Measurements from ENCODE around the gene NHS. TPM values are rescaled to one million over a fixed set of nuclear protein-coding genes. Genes with fewer than 3 reads are reported as not detected.

The NHS gene
- total RNA-seq, 3 donors from 2014 or later = 8.5 to 11.2 (median 8.8) TPM

DNA sequence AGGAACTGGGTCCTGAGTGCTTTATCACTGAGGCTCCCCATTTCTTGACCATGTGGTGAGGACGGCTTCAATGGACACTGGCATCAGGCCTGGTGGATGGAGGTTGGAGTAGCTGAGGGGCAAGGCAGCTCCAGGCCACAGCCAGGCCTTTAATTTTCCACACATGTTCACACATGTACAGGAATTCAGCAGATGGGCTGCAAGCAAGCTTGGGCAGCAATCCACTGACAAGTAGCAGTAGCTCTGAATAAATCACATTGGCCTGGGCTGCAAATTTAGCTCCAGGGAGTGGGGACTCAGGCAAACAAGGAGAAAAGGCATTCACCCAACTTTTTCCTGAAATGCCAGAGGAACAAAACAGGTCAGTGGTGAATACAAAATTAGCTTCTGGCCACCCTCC lies 254.5 kb downstream of the NHS start:
- H3K27ac ChIP-seq = no peak overlapping the region
- intact Hi-C loops (cut with DNase I; ENCODE audit: low total_unique reads) = no loop called here
- TF ChIP-seq POLR2AphosphoS5 (IDR thresholded peaks at IDR 0.05) = no peak
- no peak for TF ChIP-seq POLR2A (IDR thresholded peaks at IDR 0.05)
- TF ChIP-seq, protein P1, sequence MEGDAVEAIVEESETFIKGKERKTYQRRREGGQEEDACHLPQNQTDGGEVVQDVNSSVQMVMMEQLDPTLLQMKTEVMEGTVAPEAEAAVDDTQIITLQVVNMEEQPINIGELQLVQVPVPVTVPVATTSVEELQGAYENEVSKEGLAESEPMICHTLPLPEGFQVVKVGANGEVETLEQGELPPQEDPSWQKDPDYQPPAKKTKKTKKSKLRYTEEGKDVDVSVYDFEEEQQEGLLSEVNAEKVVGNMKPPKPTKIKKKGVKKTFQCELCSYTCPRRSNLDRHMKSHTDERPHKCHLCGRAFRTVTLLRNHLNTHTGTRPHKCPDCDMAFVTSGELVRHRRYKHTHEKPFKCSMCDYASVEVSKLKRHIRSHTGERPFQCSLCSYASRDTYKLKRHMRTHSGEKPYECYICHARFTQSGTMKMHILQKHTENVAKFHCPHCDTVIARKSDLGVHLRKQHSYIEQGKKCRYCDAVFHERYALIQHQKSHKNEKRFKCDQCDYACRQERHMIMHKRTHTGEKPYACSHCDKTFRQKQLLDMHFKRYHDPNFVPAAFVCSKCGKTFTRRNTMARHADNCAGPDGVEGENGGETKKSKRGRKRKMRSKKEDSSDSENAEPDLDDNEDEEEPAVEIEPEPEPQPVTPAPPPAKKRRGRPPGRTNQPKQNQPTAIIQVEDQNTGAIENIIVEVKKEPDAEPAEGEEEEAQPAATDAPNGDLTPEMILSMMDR (IDR thresholded peaks at IDR 0.05) = no peak

DNA sequence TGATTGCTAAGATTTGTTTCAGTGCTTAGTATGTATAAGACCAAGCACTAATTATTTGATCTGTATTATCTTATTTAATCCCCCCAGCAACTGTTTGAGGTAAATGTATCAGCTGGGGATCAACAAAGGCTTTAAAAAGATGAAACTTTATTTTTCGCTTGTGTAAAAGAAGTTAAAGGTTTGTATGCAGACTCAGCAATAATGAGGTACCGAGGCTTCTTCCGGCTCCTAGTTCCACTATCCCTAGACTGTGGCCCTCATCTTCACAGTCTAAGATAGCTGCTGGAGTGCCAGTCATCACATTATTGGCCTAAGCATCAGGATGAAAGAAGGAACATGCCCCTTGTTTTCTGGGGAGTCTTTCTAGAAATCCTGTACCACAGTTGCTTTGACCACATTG lies 256.6 kb downstream of the NHS start:
- Histone ChIP-seq H3K27me3 (peaks cover 0 to 44% of the 10 kb centered on the region in 2 donors), H3K27ac (no peak overlapping the region), H3K36me3 (no peaks in the 10 kb centered on the region), H3K9me3 (no peaks in the 10 kb centered on the region), H3K4me1 (no peaks in the 10 kb centered on the region), H3K4me3 (no peak overlapping the region)
- no peak for DNase-seq (ENCODE audit: low spot score in 2 of 2)
- TF ChIP-seq, protein P1 (IDR thresholded peaks at IDR 0.05) = no peak
- TF ChIP-seq POLR2AphosphoS5 (IDR thresholded peaks at IDR 0.05) (no peak), POLR2A (IDR thresholded peaks at IDR 0.05) (no peak)
- intact Hi-C loops (cut with DNase I; ENCODE audit: low total_unique reads) = no loop called here

More for the DNA sequence above, 254.5 kb downstream of the NHS start:
- Histone ChIP-seq H3K36me3 (no peaks in the 10 kb centered on the region), H3K27me3 (peaks cover 0 to 31% of the 10 kb centered on the region in 2 donors), H3K9me3 (no peaks in the 10 kb centered on the region), H3K4me3 (no peak overlapping the region), H3K4me1 (no peaks in the 10 kb centered on the region)
- peak in 1 of 2 donors; percentile 20 for DNase-seq (ENCODE audit: low spot score in 2 of 2)

DNA sequence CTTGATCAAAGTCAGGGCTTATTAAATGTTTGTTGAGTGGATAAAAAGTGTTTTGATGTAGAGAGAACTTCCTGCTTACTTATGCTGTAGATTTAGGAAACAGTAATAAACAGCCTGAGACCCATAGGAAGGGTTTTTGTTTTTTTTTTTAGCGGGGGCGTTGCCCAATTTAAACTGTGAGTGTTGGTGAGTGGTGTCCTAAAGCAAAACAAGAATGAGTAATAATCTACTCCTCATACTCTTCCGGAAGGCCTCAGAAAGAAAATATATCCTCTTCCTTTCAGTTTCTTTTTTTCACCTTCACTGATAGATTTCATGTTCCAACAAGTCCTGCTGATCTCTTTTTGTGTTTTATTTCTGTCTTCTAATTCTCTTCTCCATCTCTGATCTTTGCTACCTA lies 257.9 kb downstream of the NHS start:
- TF ChIP-seq, protein P1 (IDR thresholded peaks at IDR 0.05) = no peak
- TF ChIP-seq POLR2AphosphoS5 (IDR thresholded peaks at IDR 0.05) (no peak), POLR2A (IDR thresholded peaks at IDR 0.05) (no peak)
- no peak for DNase-seq (ENCODE audit: low spot score in 2 of 2)
- Histone ChIP-seq H3K4me3 (no peak overlapping the region), H3K27ac (no peak overlapping the region), H3K9me3 (no peaks in the 10 kb centered on the region), H3K36me3 (no peaks in the 10 kb centered on the region), H3K4me1 (no peaks in the 10 kb centered on the region), H3K27me3 (peaks cover 0 to 48% of the 10 kb centered on the region in 2 donors)
- intact Hi-C loops (cut with DNase I; ENCODE audit: low total_unique reads) = no loop called here

DNA sequence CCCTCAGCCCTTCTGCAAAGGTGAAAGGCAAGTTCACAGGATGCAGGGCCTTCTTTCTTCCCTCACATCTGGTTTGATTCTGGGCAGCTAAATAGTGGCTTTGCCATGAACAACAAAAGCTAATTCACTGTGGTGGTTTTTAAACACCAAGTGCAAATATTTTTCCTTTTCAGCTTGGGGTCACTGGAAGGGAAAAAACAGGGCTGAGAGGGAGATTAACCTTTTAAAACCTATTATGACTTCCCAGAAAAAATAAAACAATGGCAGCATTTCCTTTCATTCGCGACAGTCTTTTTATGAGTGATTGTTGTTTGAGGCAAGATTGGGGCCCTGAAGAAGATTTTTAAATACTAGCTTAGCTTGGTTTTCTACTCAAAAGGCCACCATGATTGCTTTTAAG lies 258.5 kb downstream of the NHS start:
- intact Hi-C loops (cut with DNase I; ENCODE audit: low total_unique reads) = no loop called here
- DNase-seq (ENCODE audit: low spot score in 2 of 2) = no peak
- Histone ChIP-seq H3K4me1 (no peaks in the 10 kb centered on the region), H3K4me3 (no peak overlapping the region), H3K9me3 (no peaks in the 10 kb centered on the region), H3K27me3 (peaks cover 0 to 42% of the 10 kb centered on the region in 2 donors), H3K36me3 (no peaks in the 10 kb centered on the region), H3K27ac (peak overlapping the region in 1 of 2 donors; percentile 9)
- TF ChIP-seq POLR2A (IDR thresholded peaks at IDR 0.05) (no peak), POLR2AphosphoS5 (IDR thresholded peaks at IDR 0.05) (no peak)
- TF ChIP-seq, protein P1 (IDR thresholded peaks at IDR 0.05) = no peak

DNA sequence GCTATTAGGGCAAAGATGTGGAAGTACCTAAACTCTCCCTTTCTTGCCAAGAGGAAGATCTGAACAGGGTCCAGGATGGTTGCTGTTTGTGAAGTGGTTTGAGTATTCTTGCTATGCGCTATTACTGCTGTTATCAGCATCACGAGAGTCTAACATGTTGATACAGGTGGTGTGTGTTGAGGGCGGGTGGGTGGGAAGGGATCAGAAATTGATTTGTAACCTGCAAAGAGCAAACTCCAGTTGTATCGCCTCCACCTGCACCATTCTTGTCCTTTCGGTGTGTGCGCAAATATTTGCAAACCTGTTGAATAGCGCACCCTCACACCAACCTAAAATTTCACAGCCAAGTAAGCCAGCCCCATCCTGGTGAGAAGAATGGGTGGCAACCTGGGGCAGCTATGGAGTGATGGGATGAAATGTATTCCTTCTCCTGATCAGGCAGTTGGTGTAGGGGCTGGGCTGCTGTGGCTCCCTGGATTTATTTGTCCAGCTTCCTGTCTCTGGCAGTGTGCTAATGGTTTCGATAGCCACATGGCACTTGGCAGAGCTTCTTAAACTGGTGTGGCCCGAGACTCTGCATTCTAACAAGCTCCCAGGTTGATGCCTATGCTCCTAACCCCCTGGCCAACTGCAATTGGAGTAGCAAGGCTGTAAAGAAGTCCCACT lies 259.7 kb downstream of the NHS start:
- intact Hi-C loops (cut with DNase I; ENCODE audit: low total_unique reads) = no loop called here
- H3K27ac ChIP-seq = no peak overlapping the region
- peaks cover 0 to 43% of the 10 kb centered on the region in 2 donors for H3K27me3 ChIP-seq
- H3K9me3 ChIP-seq = no peaks in the 10 kb centered on the region
- DNase-seq (ENCODE audit: low spot score in 2 of 2) = no peak
- TF ChIP-seq POLR2A (IDR thresholded peaks at IDR 0.05) (no peak), POLR2AphosphoS5 (IDR thresholded peaks at IDR 0.05) (no peak)
- TF ChIP-seq, protein P1 (IDR thresholded peaks at IDR 0.05) = no peak
- no peaks in the 10 kb centered on the region for H3K36me3 ChIP-seq
- H3K4me3 ChIP-seq = no peak overlapping the region
- no peaks in the 10 kb centered on the region for H3K4me1 ChIP-seq
